ENCODE data around the gene CDH23. TPM values are rescaled to one million over a fixed set of nuclear protein-coding genes. Genes with fewer than 3 reads are reported as not detected.

CDH23 gene
- polyA plus RNA-seq, 1 donor from 2014 or later: 6.6 TPM

DNA sequence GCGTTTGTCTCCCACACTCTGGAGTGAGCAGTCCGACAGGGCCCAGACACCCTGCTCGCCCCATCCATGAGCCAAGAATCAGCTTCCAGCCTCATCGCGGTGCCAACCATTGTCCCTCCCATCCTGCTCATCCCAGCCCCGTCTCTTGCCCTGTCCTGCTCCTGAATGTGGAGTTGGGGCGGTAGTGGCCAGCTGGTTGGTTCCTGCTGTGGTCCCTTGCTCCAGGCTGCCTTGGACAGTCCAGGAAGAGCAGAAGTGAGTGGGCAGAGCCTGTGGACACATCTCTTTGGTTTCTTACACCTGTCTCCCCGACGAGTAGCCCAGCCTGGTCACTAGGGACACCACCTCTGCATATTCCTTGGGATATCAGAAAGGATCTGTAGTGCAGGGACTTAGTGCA, 63.9 kb downstream of the CDH23 start:
- Histone ChIP-seq H3K9me2 (ENCODE audit: insufficient read depth, low read length) (no peaks in the 10 kb centered on the region), H3K27me3 (ENCODE audit: insufficient read depth, low read depth, low read length) (no peaks in the 10 kb centered on the region), H4K20me1 (ENCODE audit: insufficient read depth) (no peaks in the 10 kb centered on the region), H3K79me2 (replicated peaks; ENCODE audit: insufficient read depth, low read length) (no peaks in the 10 kb centered on the region), H2AFZ (ENCODE audit: low read depth, low read length) (no peak overlapping the region), H3K9me3 (ENCODE audit: low read length) (no peaks in the 10 kb centered on the region), H3F3A (ENCODE audit: insufficient read depth, low read length, poor library complexity, severe bottlenecking) (no peaks in the 10 kb centered on the region), H3K4me2 (ENCODE audit: low read length) (no peak overlapping the region), H3K36me3 (ENCODE audit: insufficient read depth, low read length) (no peaks in the 10 kb centered on the region), H3K4me3 (ENCODE audit: low read length) (no peak overlapping the region), H3K9ac (ENCODE audit: low read length) (no peak overlapping the region), H3K27ac (ENCODE audit: low read length) (no peak overlapping the region)
- TF ChIP-seq, protein P1, sequence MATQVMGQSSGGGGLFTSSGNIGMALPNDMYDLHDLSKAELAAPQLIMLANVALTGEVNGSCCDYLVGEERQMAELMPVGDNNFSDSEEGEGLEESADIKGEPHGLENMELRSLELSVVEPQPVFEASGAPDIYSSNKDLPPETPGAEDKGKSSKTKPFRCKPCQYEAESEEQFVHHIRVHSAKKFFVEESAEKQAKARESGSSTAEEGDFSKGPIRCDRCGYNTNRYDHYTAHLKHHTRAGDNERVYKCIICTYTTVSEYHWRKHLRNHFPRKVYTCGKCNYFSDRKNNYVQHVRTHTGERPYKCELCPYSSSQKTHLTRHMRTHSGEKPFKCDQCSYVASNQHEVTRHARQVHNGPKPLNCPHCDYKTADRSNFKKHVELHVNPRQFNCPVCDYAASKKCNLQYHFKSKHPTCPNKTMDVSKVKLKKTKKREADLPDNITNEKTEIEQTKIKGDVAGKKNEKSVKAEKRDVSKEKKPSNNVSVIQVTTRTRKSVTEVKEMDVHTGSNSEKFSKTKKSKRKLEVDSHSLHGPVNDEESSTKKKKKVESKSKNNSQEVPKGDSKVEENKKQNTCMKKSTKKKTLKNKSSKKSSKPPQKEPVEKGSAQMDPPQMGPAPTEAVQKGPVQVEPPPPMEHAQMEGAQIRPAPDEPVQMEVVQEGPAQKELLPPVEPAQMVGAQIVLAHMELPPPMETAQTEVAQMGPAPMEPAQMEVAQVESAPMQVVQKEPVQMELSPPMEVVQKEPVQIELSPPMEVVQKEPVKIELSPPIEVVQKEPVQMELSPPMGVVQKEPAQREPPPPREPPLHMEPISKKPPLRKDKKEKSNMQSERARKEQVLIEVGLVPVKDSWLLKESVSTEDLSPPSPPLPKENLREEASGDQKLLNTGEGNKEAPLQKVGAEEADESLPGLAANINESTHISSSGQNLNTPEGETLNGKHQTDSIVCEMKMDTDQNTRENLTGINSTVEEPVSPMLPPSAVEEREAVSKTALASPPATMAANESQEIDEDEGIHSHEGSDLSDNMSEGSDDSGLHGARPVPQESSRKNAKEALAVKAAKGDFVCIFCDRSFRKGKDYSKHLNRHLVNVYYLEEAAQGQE (IDR thresholded peaks at IDR 0.05; ENCODE audit: borderline replicate concordance): no peak
- TF ChIP-seq EZH2 (IDR thresholded peaks at IDR 0.05; ENCODE audit: borderline replicate concordance, insufficient read depth, low read length, poor library complexity, severe bottlenecking) (no peak), EP300 (conservative IDR thresholded peaks at IDR 0.05; ENCODE audit: poor library complexity, severe bottlenecking) (no peak), TAF1 (IDR thresholded peaks at IDR 0.05; ENCODE audit: low read depth) (no peak), SMC3 (conservative IDR thresholded peaks at IDR 0.05; ENCODE audit: poor library complexity) (no peak), MXI1 (conservative IDR thresholded peaks at IDR 0.05; ENCODE audit: poor library complexity, severe bottlenecking) (no peak), RAD21 (conservative IDR thresholded peaks at IDR 0.05) (no peak), POLR2AphosphoS5 (IDR thresholded peaks at IDR 0.05) (no peak)
- TF ChIP-seq, protein P2, sequence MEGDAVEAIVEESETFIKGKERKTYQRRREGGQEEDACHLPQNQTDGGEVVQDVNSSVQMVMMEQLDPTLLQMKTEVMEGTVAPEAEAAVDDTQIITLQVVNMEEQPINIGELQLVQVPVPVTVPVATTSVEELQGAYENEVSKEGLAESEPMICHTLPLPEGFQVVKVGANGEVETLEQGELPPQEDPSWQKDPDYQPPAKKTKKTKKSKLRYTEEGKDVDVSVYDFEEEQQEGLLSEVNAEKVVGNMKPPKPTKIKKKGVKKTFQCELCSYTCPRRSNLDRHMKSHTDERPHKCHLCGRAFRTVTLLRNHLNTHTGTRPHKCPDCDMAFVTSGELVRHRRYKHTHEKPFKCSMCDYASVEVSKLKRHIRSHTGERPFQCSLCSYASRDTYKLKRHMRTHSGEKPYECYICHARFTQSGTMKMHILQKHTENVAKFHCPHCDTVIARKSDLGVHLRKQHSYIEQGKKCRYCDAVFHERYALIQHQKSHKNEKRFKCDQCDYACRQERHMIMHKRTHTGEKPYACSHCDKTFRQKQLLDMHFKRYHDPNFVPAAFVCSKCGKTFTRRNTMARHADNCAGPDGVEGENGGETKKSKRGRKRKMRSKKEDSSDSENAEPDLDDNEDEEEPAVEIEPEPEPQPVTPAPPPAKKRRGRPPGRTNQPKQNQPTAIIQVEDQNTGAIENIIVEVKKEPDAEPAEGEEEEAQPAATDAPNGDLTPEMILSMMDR (IDR thresholded peaks at IDR 0.05; ENCODE audit: poor library complexity, severe bottlenecking): no peak

DNA sequence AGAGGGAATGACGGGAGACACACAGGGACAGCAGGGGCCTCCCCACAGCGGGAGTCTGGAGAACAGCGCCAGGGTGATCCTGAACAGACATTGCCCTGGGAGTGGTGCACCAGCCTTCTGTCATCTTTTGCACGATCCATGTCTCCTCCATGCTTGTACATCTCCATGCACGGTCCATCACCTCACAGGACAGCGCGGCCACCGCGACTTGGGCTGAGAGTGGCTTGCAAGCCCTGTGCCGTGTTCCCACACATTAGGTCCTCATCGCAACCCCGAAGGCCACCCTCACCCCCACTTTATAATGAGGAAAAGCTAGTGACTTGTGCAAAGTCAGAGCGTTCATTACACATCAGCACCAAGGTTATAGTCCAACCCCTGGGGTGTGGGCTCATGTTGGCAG, 64.7 kb downstream of the CDH23 start:
- H3K9me3 ChIP-seq (ENCODE audit: low read length): no peaks in the 10 kb centered on the region
- TF ChIP-seq, protein P2 (IDR thresholded peaks at IDR 0.05; ENCODE audit: poor library complexity, severe bottlenecking): no peak
- no peak for TF ChIP-seq SMC3 (conservative IDR thresholded peaks at IDR 0.05; ENCODE audit: poor library complexity)
- TF ChIP-seq EP300 (conservative IDR thresholded peaks at IDR 0.05; ENCODE audit: poor library complexity, severe bottlenecking): no peak
- no peak for TF ChIP-seq EZH2 (IDR thresholded peaks at IDR 0.05; ENCODE audit: borderline replicate concordance, insufficient read depth, low read length, poor library complexity, severe bottlenecking)
- TF ChIP-seq TAF1 (IDR thresholded peaks at IDR 0.05; ENCODE audit: low read depth): no peak
- no peak for TF ChIP-seq MXI1 (conservative IDR thresholded peaks at IDR 0.05; ENCODE audit: poor library complexity, severe bottlenecking)
- no peak for TF ChIP-seq RAD21 (conservative IDR thresholded peaks at IDR 0.05)
- no peak for TF ChIP-seq POLR2AphosphoS5 (IDR thresholded peaks at IDR 0.05)
- TF ChIP-seq, protein P1 (IDR thresholded peaks at IDR 0.05; ENCODE audit: borderline replicate concordance): no peak
- H3K4me3 ChIP-seq (ENCODE audit: low read length): no peak overlapping the region
- H3K9ac ChIP-seq (ENCODE audit: low read length): no peak overlapping the region
- H4K20me1 ChIP-seq (ENCODE audit: insufficient read depth): no peaks in the 10 kb centered on the region
- H3K36me3 ChIP-seq (ENCODE audit: insufficient read depth, low read length): no peaks in the 10 kb centered on the region
- H3K27ac ChIP-seq (ENCODE audit: low read length): no peak overlapping the region
- H3F3A ChIP-seq (ENCODE audit: insufficient read depth, low read length, poor library complexity, severe bottlenecking): no peaks in the 10 kb centered on the region
- H2AFZ ChIP-seq (ENCODE audit: low read depth, low read length): no peak overlapping the region
- no peaks in the 10 kb centered on the region for H3K27me3 ChIP-seq (ENCODE audit: insufficient read depth, low read depth, low read length)
- no peak overlapping the region for H3K4me2 ChIP-seq (ENCODE audit: low read length)
- no peaks in the 10 kb centered on the region for H3K79me2 ChIP-seq (replicated peaks; ENCODE audit: insufficient read depth, low read length)
- H3K9me2 ChIP-seq (ENCODE audit: insufficient read depth, low read length): no peaks in the 10 kb centered on the region

All from neural cell (in vitro differentiated cells).